MM.1S (cell line): ENCODE measurements around the gene CAPN9.

Experiments
- DNase-seq: peaks from one replicate; pipeline ENCODE4 v3.0.0-alpha.2; 2015
- H2AFZ ChIP-seq: fragments of 300-600 bp; sonication (generic); 2 replicates; pipeline ENCODE4 v1.6.0; 2016; ENCODE audit warnings: antibody characterized with exemption, low read length
- H3F3A ChIP-seq: fragments of 300-600 bp; sonication (generic); 2 replicates; pipeline ENCODE4 v1.6.1; 2016; ENCODE audit warnings: mild to moderate bottlenecking, antibody characterized with exemption, low read length, moderate library complexity, mixed read lengths; ENCODE audit not compliant: insufficient read depth
- H3K27ac ChIP-seq: fragments of 300-600 bp; sonication (generic); 2 replicates; pipeline ENCODE4 v1.5.1; 2016; ENCODE audit warnings: mild to moderate bottlenecking, low read length
- H3K27me3 ChIP-seq: fragments of 300-600 bp; sonication (generic); replicated peaks from 2 replicates; pipeline ENCODE4 v1.6.0; 2016; ENCODE audit warnings: low read length; ENCODE audit not compliant: insufficient read depth
- H3K36me3 ChIP-seq: fragments of 300-600 bp; sonication (generic); replicated peaks from 2 replicates; pipeline ENCODE4 v1.6.1; 2016; ENCODE audit warnings: mild to moderate bottlenecking, low read length, mixed read lengths; ENCODE audit not compliant: insufficient read depth
- H3K4me1 ChIP-seq: fragments of 300-600 bp; sonication (generic); 2 replicates; pipeline ENCODE4 v1.6.1; 2016; ENCODE audit warnings: low read length, mixed read lengths
- H3K4me2 ChIP-seq: fragments of 300-600 bp; sonication (generic); 2 replicates; pipeline ENCODE4 v1.6.0; 2016; ENCODE audit warnings: low read depth, low read length
- H3K4me3 ChIP-seq: fragments of 300-600 bp; sonication (generic); 2 replicates; pipeline ENCODE4 v1.5.1; 2016; ENCODE audit warnings: low read length, mixed read lengths
- H3K79me2 ChIP-seq: fragments of 300-600 bp; sonication (generic); 2 replicates; pipeline ENCODE4 v1.6.1; 2016; ENCODE audit warnings: mixed run types, low read length, mixed read lengths
- H3K9ac ChIP-seq: fragments of 300-600 bp; sonication (generic); 2 replicates; pipeline ENCODE4 v1.6.1; 2016; ENCODE audit warnings: low read length, mixed read lengths
- H3K9me2 ChIP-seq: fragments of 300-600 bp; sonication (generic); replicated peaks from 2 replicates; pipeline ENCODE4 v1.6.1; 2016; ENCODE audit warnings: mild to moderate bottlenecking, low read length, mixed read lengths; ENCODE audit not compliant: insufficient read depth
- H3K9me3 ChIP-seq: fragments of 300-600 bp; sonication (generic); replicated peaks from 2 replicates; pipeline ENCODE4 v1.6.1; 2016; ENCODE audit warnings: mild to moderate bottlenecking, low read length, mixed read lengths; ENCODE audit not compliant: insufficient read depth
- H4K20me1 ChIP-seq: fragments of 300-600 bp; sonication (generic); 2 replicates; pipeline ENCODE4 v1.6.1; 2016; ENCODE audit warnings: mild to moderate bottlenecking, low read length, moderate library complexity, mixed read lengths; ENCODE audit not compliant: insufficient read depth
- EZH2 ChIP-seq: fragments of 300-600 bp; sonication (generic); optimal IDR thresholded peaks from 2 replicates; pipeline ENCODE3; 2017; ENCODE audit warnings: low read depth, mild to moderate bottlenecking, antibody characterized with exemption, low read length, mixed read lengths
- EZH2phosphoT487 ChIP-seq: fragments of 300-600 bp; sonication (generic); IDR thresholded peaks from 2 replicates; pipeline ENCODE4 v1.6.1; 2018; ENCODE audit warnings: antibody characterized with exemption, low read length
- TF ChIP-seq, protein P1 (sequence below): fragments of 300-600 bp; sonication (generic); IDR thresholded peaks from 2 replicates; pipeline ENCODE4 v1.5.1; 2016; ENCODE audit warnings: antibody characterized with exemption, low read length, mixed read lengths

Gene CAPN9

GRCh38 chr1:230753191-230753585 is 6.0 kb downstream of the CAPN9 start:
- no peaks in the 10 kb centered on the region for H3K4me1 ChIP-seq
- H3K79me2 ChIP-seq, result no peaks in the 10 kb centered on the region
- H3K27ac ChIP-seq, result no peak overlapping the region
- no peak overlapping the region for H3K9ac ChIP-seq
- H3K4me3 ChIP-seq, result no peak overlapping the region
- H3K36me3 ChIP-seq, result no peaks in the 10 kb centered on the region
- TF ChIP-seq EZH2phosphoT487, result no peak
- TF ChIP-seq, protein P1, sequence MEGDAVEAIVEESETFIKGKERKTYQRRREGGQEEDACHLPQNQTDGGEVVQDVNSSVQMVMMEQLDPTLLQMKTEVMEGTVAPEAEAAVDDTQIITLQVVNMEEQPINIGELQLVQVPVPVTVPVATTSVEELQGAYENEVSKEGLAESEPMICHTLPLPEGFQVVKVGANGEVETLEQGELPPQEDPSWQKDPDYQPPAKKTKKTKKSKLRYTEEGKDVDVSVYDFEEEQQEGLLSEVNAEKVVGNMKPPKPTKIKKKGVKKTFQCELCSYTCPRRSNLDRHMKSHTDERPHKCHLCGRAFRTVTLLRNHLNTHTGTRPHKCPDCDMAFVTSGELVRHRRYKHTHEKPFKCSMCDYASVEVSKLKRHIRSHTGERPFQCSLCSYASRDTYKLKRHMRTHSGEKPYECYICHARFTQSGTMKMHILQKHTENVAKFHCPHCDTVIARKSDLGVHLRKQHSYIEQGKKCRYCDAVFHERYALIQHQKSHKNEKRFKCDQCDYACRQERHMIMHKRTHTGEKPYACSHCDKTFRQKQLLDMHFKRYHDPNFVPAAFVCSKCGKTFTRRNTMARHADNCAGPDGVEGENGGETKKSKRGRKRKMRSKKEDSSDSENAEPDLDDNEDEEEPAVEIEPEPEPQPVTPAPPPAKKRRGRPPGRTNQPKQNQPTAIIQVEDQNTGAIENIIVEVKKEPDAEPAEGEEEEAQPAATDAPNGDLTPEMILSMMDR, result no peak
- H3K9me2 ChIP-seq, result no peaks in the 10 kb centered on the region
- H3K9me3 ChIP-seq, result no peaks in the 10 kb centered on the region
- no peaks in the 10 kb centered on the region for H3F3A ChIP-seq
- H2AFZ ChIP-seq, result peak overlapping the region; percentile 34; the same call in 1 of the 2 replicates
- no peaks in the 10 kb centered on the region for H4K20me1 ChIP-seq
- H3K27me3 ChIP-seq, result no peaks in the 10 kb centered on the region
- no peak overlapping the region for H3K4me2 ChIP-seq
- DNase-seq, result no peak

GRCh38 chr1:230753586-230754251 is 6.5 kb downstream of the CAPN9 start:
- H3K4me2 ChIP-seq, result 0 out of 2 replicates have a peak overlapping the region, but pooled peaks have one; percentile 13
- no peak overlapping the region for H3K27ac ChIP-seq
- H3K4me1 ChIP-seq, result no peaks in the 10 kb centered on the region
- no peaks in the 10 kb centered on the region for H3K27me3 ChIP-seq
- no peak overlapping the region for H3K9ac ChIP-seq
- no peaks in the 10 kb centered on the region for H4K20me1 ChIP-seq
- peak; percentile 48 for DNase-seq
- no peaks in the 10 kb centered on the region for H3K9me3 ChIP-seq
- no peaks in the 10 kb centered on the region for H3K36me3 ChIP-seq
- TF ChIP-seq EZH2 (no peak), EZH2phosphoT487 (no peak)
- TF ChIP-seq, protein P1, result no peak
- no peaks in the 10 kb centered on the region for H3K9me2 ChIP-seq
- no peaks in the 10 kb centered on the region for H3F3A ChIP-seq
- peak overlapping the region; percentile 14; the same call in 1 of the 2 replicates for H3K4me3 ChIP-seq
- peak overlapping the region; percentile 34; the same call in 1 of the 2 replicates for H2AFZ ChIP-seq
- H3K79me2 ChIP-seq, result no peaks in the 10 kb centered on the region

- TF ChIP-seq EZH2phosphoT487, result no peak
- TF ChIP-seq EZH2, result no peak
- TF ChIP-seq, protein P1, result no peak
- H4K20me1 ChIP-seq, result no peaks in the 10 kb centered on the region
- H3K4me3 ChIP-seq, result no peak overlapping the region
- H3K79me2 ChIP-seq, result no peaks in the 10 kb centered on the region
- H3K9ac ChIP-seq, result no peak overlapping the region
- H2AFZ ChIP-seq, result no peak overlapping the region
- H3K4me2 ChIP-seq, result no peak overlapping the region
- H3K36me3 ChIP-seq, result no peaks in the 10 kb centered on the region
- H3K9me3 ChIP-seq, result no peaks in the 10 kb centered on the region
- no peaks in the 10 kb centered on the region for H3F3A ChIP-seq
- DNase-seq, result no peak
- H3K9me2 ChIP-seq, result no peaks in the 10 kb centered on the region
- no peak overlapping the region for H3K27ac ChIP-seq
- H3K27me3 ChIP-seq, result no peaks in the 10 kb centered on the region
- no peaks in the 10 kb centered on the region for H3K4me1 ChIP-seq
Measured at GRCh38 chr1:230754796-230755195, 7.6 kb downstream of the CAPN9 start.
